DOHH2 (cell line): ENCODE data around the gene HHATL.

Source experiments
- H3F3A ChIP-seq: fragments of 200-600 bp; sonication (generic), shearing (Covaris generic); 2 replicates; pipeline ENCODE4 v1.6.0; 2016; ENCODE audit warnings: antibody characterized with exemption, mild to moderate bottlenecking; ENCODE audit not compliant: control insufficient read depth, insufficient read depth
- H3K27ac ChIP-seq: fragments of 200-600 bp; sonication (generic); 2 replicates; pipeline ENCODE4 v1.5.1; 2014; ENCODE audit warnings: low read depth, mild to moderate bottlenecking, low read length, moderate library complexity
- H3K27me3 ChIP-seq: fragments of 200-600 bp; sonication (generic); 2 replicates; pipeline ENCODE4 v1.6.1; 2014; ENCODE audit warnings: mild to moderate bottlenecking, low read length, mixed read lengths; ENCODE audit not compliant: control insufficient read depth
- H3K36me3 ChIP-seq: fragments of 200-600 bp; sonication (generic); 2 replicates; pipeline ENCODE4 v1.6.1; 2014; ENCODE audit warnings: mild to moderate bottlenecking, low read length, moderate library complexity, mixed read lengths; ENCODE audit not compliant: control insufficient read depth
- H3K4me1 ChIP-seq: fragments of 200-600 bp; sonication (generic); 2 replicates; pipeline ENCODE4 v1.6.1; 2014; ENCODE audit warnings: mild to moderate bottlenecking, low read length, mixed read lengths; ENCODE audit not compliant: control insufficient read depth
- H3K4me2 ChIP-seq: fragments of 200-600 bp; sonication (generic); 2 replicates; pipeline ENCODE4 v1.6.0; 2014; ENCODE audit warnings: mild to moderate bottlenecking, low read length, moderate library complexity
- H3K4me3 ChIP-seq: fragments of 200-600 bp; sonication (generic); 2 replicates; pipeline ENCODE4 v1.5.1; 2014; ENCODE audit warnings: mild to moderate bottlenecking, low read length, mixed read lengths
- H3K79me2 ChIP-seq: fragments of 200-600 bp; sonication (generic); 2 replicates; pipeline ENCODE4 v1.6.1; 2014; ENCODE audit warnings: mild to moderate bottlenecking, low read length, mixed read lengths; ENCODE audit not compliant: control insufficient read depth
- H3K9me2 ChIP-seq: fragments of 200-600 bp; sonication (generic); replicated peaks from 2 replicates; pipeline ENCODE4 v1.6.1; 2014; ENCODE audit warnings: mild to moderate bottlenecking, low read length, mixed read lengths; ENCODE audit not compliant: control insufficient read depth
- H3K9me3 ChIP-seq: fragments of 200-600 bp; sonication (generic); 2 replicates; pipeline ENCODE4 v1.6.1; 2014; ENCODE audit warnings: antibody characterized with exemption, low read length, mixed read lengths; ENCODE audit not compliant: control insufficient read depth, insufficient read depth
- H4K20me1 ChIP-seq: fragments of 200-600 bp; sonication (generic); 2 replicates; pipeline ENCODE4 v1.6.0; 2014; ENCODE audit warnings: low read depth, mild to moderate bottlenecking, antibody characterized with exemption, low read length, moderate library complexity; ENCODE audit not compliant: control insufficient read depth, insufficient read depth
- CTCF ChIP-seq: fragments of 200-600 bp; sonication (generic); IDR thresholded peaks from one replicate; pipeline ENCODE4 v1.5.1; 2014; ENCODE audit warnings: antibody characterized with exemption, mild to moderate bottlenecking, low read depth, low read length; ENCODE audit not compliant: poor library complexity, severe bottlenecking
- EZH2phosphoT487 ChIP-seq: fragments of 200-600 bp; sonication (generic); IDR thresholded peaks from 2 replicates; pipeline ENCODE4 v1.6.1; 2017; ENCODE audit warnings: borderline replicate concordance, mild to moderate bottlenecking, antibody characterized with exemption, low read length, moderate library complexity, mixed read lengths

HHATL gene

GRCh38 chr3:42657675-42658074 lies 44.9 kb downstream of the HHATL start:
- Histone ChIP-seq H3F3A (no peaks in the 10 kb centered on the region), H3K4me1 (peaks cover 8% of the 10 kb centered on the region), H3K4me2 (no peak overlapping the region), H4K20me1 (no peaks in the 10 kb centered on the region), H3K27ac (no peak overlapping the region), H3K36me3 (no peaks in the 10 kb centered on the region), H3K27me3 (peaks cover 15% of the 10 kb centered on the region), H3K9me2 (no peaks in the 10 kb centered on the region), H3K9me3 (no peaks in the 10 kb centered on the region), H3K79me2 (no peaks in the 10 kb centered on the region), H3K4me3 (no peak overlapping the region)
- no peak for TF ChIP-seq EZH2phosphoT487
- no peak for TF ChIP-seq CTCF

- no peak overlapping the region for H3K27ac ChIP-seq
- H3K9me2 ChIP-seq = no peaks in the 10 kb centered on the region
- peaks cover 15% of the 10 kb centered on the region for H3K27me3 ChIP-seq
- no peaks in the 10 kb centered on the region for H3K9me3 ChIP-seq
- H3K4me1 ChIP-seq = peaks cover 13% of the 10 kb centered on the region
- no peaks in the 10 kb centered on the region for H3K79me2 ChIP-seq
- H3K36me3 ChIP-seq = no peaks in the 10 kb centered on the region
- H3K4me2 ChIP-seq = no peak overlapping the region
- no peaks in the 10 kb centered on the region for H4K20me1 ChIP-seq
- no peak overlapping the region for H3K4me3 ChIP-seq
- no peaks in the 10 kb centered on the region for H3F3A ChIP-seq
- TF ChIP-seq EZH2phosphoT487 (no peak), CTCF (no peak)
These were observed 45.7 kb downstream of the HHATL start for GRCh38 chr3:42656680-42657610.

- Histone ChIP-seq H3K4me2 (no peak overlapping the region), H3K79me2 (no peaks in the 10 kb centered on the region), H3K36me3 (no peaks in the 10 kb centered on the region), H3K4me3 (no peak overlapping the region), H3K9me3 (no peaks in the 10 kb centered on the region), H3K9me2 (no peaks in the 10 kb centered on the region), H3F3A (no peaks in the 10 kb centered on the region), H4K20me1 (no peaks in the 10 kb centered on the region), H3K27ac (no peak overlapping the region), H3K27me3 (peaks cover 15% of the 10 kb centered on the region), H3K4me1 (peaks cover 13% of the 10 kb centered on the region)
- TF ChIP-seq EZH2phosphoT487 = no peak
- TF ChIP-seq CTCF = no peak
These were observed 46.5 kb downstream of the HHATL start for GRCh38 chr3:42655980-42656679.
